ENCODE results near the gene SLC48A1.

GRCh38 chr12:47825173-47825639 is 52.2 kb downstream of the SLC48A1 start:
- TF ChIP-seq CTCF (IDR thresholded peaks at IDR 0.05; ENCODE audit: extremely low read depth in 1 of 2, insufficient read depth in 1 of 2, low read depth in 1 of 2, low read length in 2 of 2) (no peak), FOS (IDR thresholded peaks at IDR 0.05; ENCODE audit: borderline replicate concordance, insufficient read depth, low read length) (no peak), GATA2 (IDR thresholded peaks at IDR 0.05; ENCODE audit: insufficient read depth, insufficient read length, low read depth, low read length) (no peak), POLR2AphosphoS5 (IDR thresholded peaks at IDR 0.05; ENCODE audit: insufficient read depth, low read depth, low read length) (no peak), EZH2 (IDR thresholded peaks at IDR 0.05; ENCODE audit: borderline replicate concordance, low read depth, low read length, severe bottlenecking) (no peak), JUN (IDR thresholded peaks at IDR 0.05; ENCODE audit: borderline replicate concordance, insufficient read depth, insufficient read length, low read depth) (no peak), POLR2A (IDR thresholded peaks at IDR 0.05; ENCODE audit: low read depth, low read length) (no peak), MAX (IDR thresholded peaks at IDR 0.05; ENCODE audit: insufficient read depth, insufficient read length) (no peak), MYC (IDR thresholded peaks at IDR 0.05; ENCODE audit: low read depth, low read length) (no peak)

Data from endothelial cell of umbilical vein (primary cell).